Neural progenitor cell (in vitro differentiated cells): Measurements from ENCODE around the gene POLR3G. TPM values are rescaled to one million over a fixed set of nuclear protein-coding genes. Genes with fewer than 3 reads are reported as not detected.

Source experiments
- DNase-seq: peaks from one replicate; pipeline ENCODE4 v3.0.0-alpha.2; 2016; ENCODE audit warnings: low spot score
- H2AFZ ChIP-seq: fragments of 200-600 bp; sonication (generic); replicated peaks from 2 replicates; pipeline ENCODE4 v1.6.1; 2016; ENCODE audit warnings: antibody characterized with exemption
- H3F3A ChIP-seq: fragments of 200-600 bp; sonication (generic); 2 replicates; pipeline ENCODE4 v1.6.1; 2016; ENCODE audit warnings: antibody characterized with exemption, low read depth
- H3K27ac ChIP-seq: fragments of 200-600 bp; sonication (generic); 2 replicates; pipeline ENCODE4 v1.5.1; 2016; ENCODE audit warnings: mild to moderate bottlenecking
- H3K27me3 ChIP-seq: fragments of 200-600 bp; sonication (generic); 2 replicates; pipeline ENCODE4 v1.6.1; 2016; ENCODE audit warnings: mild to moderate bottlenecking, moderate library complexity
- H3K36me3 ChIP-seq: fragments of 200-600 bp; sonication (generic); 2 replicates; pipeline ENCODE4 v1.5.1; 2016
- H3K4me1 ChIP-seq: fragments of 200-600 bp; sonication (generic); 2 replicates; pipeline ENCODE4 v1.6.1; 2016; ENCODE audit warnings: mixed run types
- H3K4me2 ChIP-seq: fragments of 200-600 bp; sonication (generic); 2 replicates; pipeline ENCODE4 v1.6.1; 2016
- H3K4me3 ChIP-seq: fragments of 200-600 bp; sonication (generic); 2 replicates; pipeline ENCODE4 v1.5.1; 2016
- H3K79me2 ChIP-seq: fragments of 200-600 bp; sonication (generic); 2 replicates; pipeline ENCODE4 v1.6.1; 2016; ENCODE audit warnings: low read depth
- H3K9ac ChIP-seq: fragments of 200-600 bp; sonication (generic); 2 replicates; pipeline ENCODE4 v1.6.1; 2016
- H3K9me3 ChIP-seq: fragments of 200-600 bp; sonication (generic); 2 replicates; pipeline ENCODE4 v1.5.1; 2016; ENCODE audit warnings: low read depth
- H4K20me1 ChIP-seq: fragments of 200-600 bp; sonication (generic); 2 replicates; pipeline ENCODE4 v1.6.1; 2016; ENCODE audit warnings: low read depth
- H3K27ac Mint-ChIP-seq: 3 replicates; pipeline ENCODE4 v1.8.0; 2021; ENCODE audit warnings: mixed read lengths
- H3K27me3 Mint-ChIP-seq: 2 replicates; pipeline ENCODE4 v1.8.0; 2022; ENCODE audit warnings: low read depth, mild to moderate bottlenecking, inconsistent platforms, moderate library complexity, mixed read lengths; ENCODE audit not compliant: insufficient read depth
- H3K36me3 Mint-ChIP-seq: 3 replicates; pipeline ENCODE4 v1.8.0; 2021; ENCODE audit warnings: mixed read lengths
- H3K4me1 Mint-ChIP-seq: 3 replicates; pipeline ENCODE4 v1.8.0; 2021; ENCODE audit warnings: mixed read lengths
- H3K4me3 Mint-ChIP-seq: 3 replicates; pipeline ENCODE4 v1.8.0; 2021; ENCODE audit warnings: mild to moderate bottlenecking, moderate library complexity, mixed read lengths
- H3K9me3 Mint-ChIP-seq: 3 replicates; pipeline ENCODE4 v1.8.0; 2020; ENCODE audit warnings: mixed read lengths
- CTCF ChIP-seq: fragments of 200-600 bp; sonication (generic); IDR thresholded peaks from 2 replicates; pipeline ENCODE4 v1.5.1; 2017; ENCODE audit warnings: antibody characterized with exemption, mild to moderate bottlenecking
- EZH2 ChIP-seq: fragments of 200-600 bp; sonication (generic); IDR thresholded peaks from 2 replicates; pipeline ENCODE4 v1.6.1; 2017; ENCODE audit warnings: antibody characterized with exemption, mild to moderate bottlenecking, moderate library complexity
- EZH2phosphoT487 ChIP-seq: fragments of 200-600 bp; sonication (generic); IDR thresholded peaks from 2 replicates; pipeline ENCODE4 v1.6.1; 2017; ENCODE audit warnings: antibody characterized with exemption
- total RNA-seq: library from RNA; depleted of rRNA; stranded (reverse); fragments of >200 nt; gene quantifications from 2 replicates; pipeline ENCODE4 v1.2.3, GENCODE V29; 2015; ENCODE audit warnings: low replicate concordance

POLR3G gene
- total RNA-seq, 1 donor from 2014 or later: 8.4 TPM

DNA sequence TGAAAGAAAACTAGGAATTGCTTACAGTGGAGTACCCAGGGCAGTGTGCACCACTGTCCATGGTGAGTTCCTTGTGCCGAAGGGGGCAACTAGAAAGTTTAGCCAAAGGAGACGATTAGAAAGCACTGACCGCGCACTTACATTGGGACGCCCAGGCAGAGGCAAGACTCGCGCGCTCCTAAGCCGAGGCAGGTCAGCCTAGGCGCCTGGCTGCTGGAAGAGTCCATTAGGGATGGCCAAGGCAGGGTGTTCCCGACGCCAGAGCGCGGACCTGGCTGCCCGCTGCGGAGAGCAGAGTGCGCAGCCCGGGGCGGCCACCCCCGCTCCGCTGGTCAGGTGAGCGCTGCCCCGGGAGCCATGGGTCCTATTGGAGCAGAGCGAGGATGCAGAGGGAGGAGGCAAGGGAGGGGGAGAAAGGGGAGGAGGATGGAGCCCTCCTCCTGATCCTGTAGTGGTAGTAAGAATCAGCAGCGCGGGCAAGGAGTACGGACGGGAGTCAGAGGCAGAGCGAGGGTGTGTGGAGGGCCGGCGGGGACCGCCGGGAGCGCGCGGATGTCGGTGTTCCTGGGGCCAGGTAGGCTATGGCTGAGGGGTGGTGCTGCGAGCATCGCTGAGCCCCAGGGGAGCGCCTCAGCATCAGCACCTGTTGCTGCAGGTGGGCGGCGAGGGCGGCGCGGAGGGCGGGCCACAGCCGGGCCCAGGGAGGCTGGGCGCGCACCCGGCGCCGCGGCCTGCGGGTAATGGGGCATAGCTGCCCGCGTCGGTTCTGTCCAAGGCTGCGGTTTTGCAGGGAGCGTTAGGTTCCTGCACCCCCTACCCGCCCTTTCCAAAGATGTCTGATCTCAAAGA lies 83.9 kb downstream of the POLR3G start, which contains the start of gene ADGRV1:
ADGRV1 (plus strand) TSS at position 454 of the 849 bp plus-strand sequence; CDS start at position 553, 99 bp downstream.
- H3K4me3 ChIP-seq: peak within 1 kb of the TSS; percentile 89
- TF ChIP-seq EZH2phosphoT487: no peak
- no peak for TF ChIP-seq EZH2
- TF ChIP-seq CTCF: no peak
- H3K27me3 ChIP-seq: peaks cover 17% of the 10 kb centered on the region
- peak; percentile 99 for DNase-seq
- peak within 1 kb of the TSS; percentile 89 for H3K27ac ChIP-seq
- H2AFZ ChIP-seq: peak within 1 kb of the TSS; percentile 90
- H3K4me2 ChIP-seq: peak within 1 kb of the TSS; percentile 94
- H3K4me1 Mint-ChIP-seq: peaks cover 79% of the 10 kb centered on the region
- H3K36me3 Mint-ChIP-seq: no peaks in the 10 kb centered on the region
- H3K9me3 Mint-ChIP-seq: no peaks in the 10 kb centered on the region
- peak within 1 kb of the TSS; percentile 75 for H3K9ac ChIP-seq
- H3K9me3 ChIP-seq: no peaks in the 10 kb centered on the region
- H3K79me2 ChIP-seq: peaks cover 49% of the 10 kb centered on the region
- peaks cover 27% of the 10 kb centered on the region for H3F3A ChIP-seq
- H3K27me3 Mint-ChIP-seq: peaks cover 4% of the 10 kb centered on the region
- peaks cover 73% of the 10 kb centered on the region for H3K4me1 ChIP-seq
- H3K4me3 Mint-ChIP-seq: peak within 1 kb of the TSS; percentile 96
- peak within 1 kb of the TSS; percentile 70 for H3K27ac Mint-ChIP-seq
- H3K36me3 ChIP-seq: no peaks in the 10 kb centered on the region
- H4K20me1 ChIP-seq: peaks cover 10% of the 10 kb centered on the region

GRCh38 chr5:90560771-90561170 lies 86.1 kb downstream of the POLR3G start:
- peaks cover 10% of the 10 kb centered on the region for H4K20me1 ChIP-seq
- Mint-ChIP-seq H3K4me3 (peak overlapping the region; percentile 39), H3K36me3 (peaks cover 11% of the 10 kb centered on the region), H3K4me1 (peaks cover 60% of the 10 kb centered on the region), H3K27ac (no peak overlapping the region), H3K27me3 (no peaks in the 10 kb centered on the region), H3K9me3 (peaks cover 11% of the 10 kb centered on the region)
- no peaks in the 10 kb centered on the region for H3K9me3 ChIP-seq
- peak overlapping the region; percentile 89 for H3K4me3 ChIP-seq
- H3K79me2 ChIP-seq: peaks cover 67% of the 10 kb centered on the region
- H3K27ac ChIP-seq: peak overlapping the region; percentile 66
- peak overlapping the region; percentile 88 for H3K4me2 ChIP-seq
- peaks cover 17% of the 10 kb centered on the region for H3K27me3 ChIP-seq
- H3K9ac ChIP-seq: no peak overlapping the region
- peaks cover 64% of the 10 kb centered on the region for H3K4me1 ChIP-seq
- H3K36me3 ChIP-seq: no peaks in the 10 kb centered on the region
- H3F3A ChIP-seq: peaks cover 32% of the 10 kb centered on the region
- H2AFZ ChIP-seq: no peak overlapping the region
- no peak for TF ChIP-seq CTCF
- TF ChIP-seq EZH2: no peak
- TF ChIP-seq EZH2phosphoT487: no peak
- no peak for DNase-seq

DNA sequence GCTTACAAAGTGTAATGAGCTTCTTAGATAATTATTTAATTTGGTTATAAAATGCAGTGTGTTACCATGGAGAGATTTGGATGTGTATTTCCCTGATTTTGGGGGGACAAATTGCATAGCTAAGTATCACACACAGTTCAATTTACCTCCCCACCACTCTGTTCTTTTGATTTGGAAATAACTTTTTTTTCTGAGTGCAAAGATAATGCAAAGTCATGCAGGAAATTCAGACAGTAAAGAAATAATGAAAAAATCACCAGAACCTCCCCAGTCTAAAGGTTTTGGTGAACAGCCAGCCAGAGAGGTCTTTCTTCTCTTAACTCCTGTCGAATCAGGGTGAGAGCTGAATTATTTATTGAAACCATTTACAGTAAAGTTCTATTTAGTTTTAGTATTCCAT lies 87.1 kb downstream of the POLR3G start:
- peak overlapping the region; percentile 88 for H3K4me2 ChIP-seq
- H3K27ac Mint-ChIP-seq: peak overlapping the region; percentile 91
- no peak for DNase-seq
- peaks cover 32% of the 10 kb centered on the region for H3F3A ChIP-seq
- peaks cover 16% of the 10 kb centered on the region for H3K36me3 Mint-ChIP-seq
- peaks cover 10% of the 10 kb centered on the region for H4K20me1 ChIP-seq
- H3K9me3 Mint-ChIP-seq: peaks cover 19% of the 10 kb centered on the region
- H3K27ac ChIP-seq: peak overlapping the region; percentile 66
- peaks cover 3% of the 10 kb centered on the region for H3K9me3 ChIP-seq
- H3K27me3 Mint-ChIP-seq: no peaks in the 10 kb centered on the region
- peaks cover 56% of the 10 kb centered on the region for H3K4me1 ChIP-seq
- peaks cover 8% of the 10 kb centered on the region for H3K36me3 ChIP-seq
- no peak overlapping the region for H3K9ac ChIP-seq
- H3K4me3 ChIP-seq: peak overlapping the region; percentile 32
- H2AFZ ChIP-seq: no peak overlapping the region
- peak overlapping the region; percentile 64 for H3K4me3 Mint-ChIP-seq
- H3K4me1 Mint-ChIP-seq: peaks cover 52% of the 10 kb centered on the region
- no peak for TF ChIP-seq CTCF
- TF ChIP-seq EZH2: no peak
- TF ChIP-seq EZH2phosphoT487: no peak
- peaks cover 13% of the 10 kb centered on the region for H3K27me3 ChIP-seq
- peaks cover 77% of the 10 kb centered on the region for H3K79me2 ChIP-seq
